ENCODE measurements around the gene MSRB3.

MSRB3 gene

GRCh38 chr12:65463082-65463481 lies 184.6 kb downstream of the MSRB3 start:
- TF ChIP-seq CTCF (IDR thresholded peaks at IDR 0.05; ENCODE audit: low read depth, low read length, missing control alignments) = no peak
- no peak overlapping the region for H3K4me3 ChIP-seq (replicated peaks; ENCODE audit: low read depth, low read length)

GRCh38 chr12:65463611-65464010 lies 185.1 kb downstream of the MSRB3 start:
- no peak for DNase-seq (ENCODE audit: extremely low read depth, low read depth)
- H3K4me3 ChIP-seq (replicated peaks; ENCODE audit: low read depth, low read length) = no peak overlapping the region
- TF ChIP-seq CTCF (IDR thresholded peaks at IDR 0.05; ENCODE audit: low read depth, low read length, missing control alignments) = no peak

More at GRCh38 chr12:65463082-65463481, 184.6 kb downstream of the MSRB3 start:
- DNase-seq (ENCODE audit: extremely low read depth, low read depth) = no peak

- DNase-seq (ENCODE audit: extremely low read depth, low read depth) = peak; percentile 81
- TF ChIP-seq CTCF (IDR thresholded peaks at IDR 0.05; ENCODE audit: low read depth, low read length, missing control alignments) = no peak
- H3K4me3 ChIP-seq (replicated peaks; ENCODE audit: low read depth, low read length) = no peak overlapping the region
These were observed 186.4 kb downstream of the MSRB3 start for GRCh38 chr12:65464930-65465329.

GRCh38 chr12:65465766-65466547 lies 187.5 kb downstream of the MSRB3 start:
- no peak for TF ChIP-seq CTCF (IDR thresholded peaks at IDR 0.05; ENCODE audit: low read depth, low read length, missing control alignments)
- no peak for DNase-seq (ENCODE audit: extremely low read depth, low read depth)
- H3K4me3 ChIP-seq (replicated peaks; ENCODE audit: low read depth, low read length) = no peak overlapping the region

- DNase-seq (ENCODE audit: extremely low read depth, low read depth) = no peak
- TF ChIP-seq CTCF (IDR thresholded peaks at IDR 0.05; ENCODE audit: low read depth, low read length, missing control alignments) = no peak
- H3K4me3 ChIP-seq (replicated peaks; ENCODE audit: low read depth, low read length) = no peak overlapping the region
These were observed 188.4 kb downstream of the MSRB3 start for GRCh38 chr12:65466911-65467310.

- TF ChIP-seq CTCF (IDR thresholded peaks at IDR 0.05; ENCODE audit: low read depth, low read length, missing control alignments) = no peak
- no peak overlapping the region for H3K4me3 ChIP-seq (replicated peaks; ENCODE audit: low read depth, low read length)
- peak; percentile 25 for DNase-seq (ENCODE audit: extremely low read depth, low read depth)
These were observed 191.8 kb downstream of the MSRB3 start for GRCh38 chr12:65470256-65470655.

All from HFF-Myc (cell line).